GM21390 (cell line): ENCODE results near the gene HEATR9.

Source experiments
- ATAC-seq: cut with Tn5 transposase; IDR thresholded peaks from one replicate; pipeline ENCODE4 v1.9.1; 2021; ENCODE audit not compliant: unreplicated experiment

Gene HEATR9

DNA sequence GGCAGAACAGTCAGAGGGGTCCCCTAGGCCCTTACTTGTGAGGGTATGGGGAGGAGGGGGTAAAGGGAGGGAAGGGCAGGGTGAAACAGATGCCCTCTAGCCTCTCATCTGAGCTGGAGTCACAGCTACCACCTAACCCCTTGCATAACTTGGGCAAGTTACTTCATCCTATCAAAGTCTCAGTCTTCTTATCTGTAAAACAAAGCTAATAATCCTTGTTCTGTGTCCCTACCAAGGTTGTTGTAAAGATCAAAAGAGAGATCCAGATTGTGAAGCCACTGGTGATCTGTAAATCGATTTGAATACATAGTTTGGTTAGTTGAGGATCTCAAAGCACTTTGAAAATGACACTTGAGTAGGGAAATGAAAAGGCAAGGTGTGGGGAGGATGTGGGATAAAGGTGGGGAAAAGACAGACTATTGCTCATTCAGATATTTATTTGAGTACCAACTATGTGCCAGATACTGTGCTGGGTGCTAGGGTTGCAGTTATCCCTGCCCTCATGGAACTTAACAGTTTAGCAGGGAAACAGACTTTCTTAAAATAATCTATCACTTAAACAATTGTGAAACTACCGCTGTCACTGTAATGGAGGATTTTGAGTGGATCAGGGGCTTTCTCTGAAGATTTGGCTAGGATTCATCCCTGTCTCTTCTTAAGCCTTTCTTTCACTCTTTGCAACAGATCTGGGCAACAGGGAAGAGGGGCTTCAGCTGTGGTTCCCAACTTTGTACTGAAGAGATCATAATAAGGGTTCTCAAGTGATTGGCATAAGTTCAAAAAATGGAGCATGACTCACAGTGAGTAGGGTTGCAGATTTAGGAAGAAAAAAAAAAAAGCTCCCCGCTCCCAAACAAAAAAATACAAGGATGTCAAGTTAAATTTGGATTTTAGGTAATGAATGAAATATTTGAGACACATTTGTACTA lies 3.0 kb downstream of the HEATR9 start:
- ATAC-seq: no peak

DNA sequence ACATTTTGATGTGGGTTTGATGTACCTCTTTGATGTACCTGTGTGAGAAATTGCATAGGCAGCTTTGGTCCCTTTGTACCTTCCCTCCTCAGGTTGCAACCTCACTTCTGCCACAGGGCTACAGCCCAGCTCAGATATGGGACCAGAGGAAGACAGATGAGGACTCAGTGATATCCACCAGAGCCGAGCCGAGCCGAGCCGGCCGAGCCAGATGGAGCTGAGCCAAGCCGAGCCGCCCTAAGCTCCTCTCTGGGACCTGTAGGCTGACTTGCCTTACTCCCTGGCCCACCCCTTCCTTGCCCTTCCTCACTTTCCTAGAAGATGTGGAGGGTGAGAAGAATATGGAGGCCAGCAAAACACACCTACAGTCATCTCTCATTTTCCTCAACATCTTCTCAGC lies 3.8 kb downstream of the HEATR9 start:
- ATAC-seq: no peak

DNA sequence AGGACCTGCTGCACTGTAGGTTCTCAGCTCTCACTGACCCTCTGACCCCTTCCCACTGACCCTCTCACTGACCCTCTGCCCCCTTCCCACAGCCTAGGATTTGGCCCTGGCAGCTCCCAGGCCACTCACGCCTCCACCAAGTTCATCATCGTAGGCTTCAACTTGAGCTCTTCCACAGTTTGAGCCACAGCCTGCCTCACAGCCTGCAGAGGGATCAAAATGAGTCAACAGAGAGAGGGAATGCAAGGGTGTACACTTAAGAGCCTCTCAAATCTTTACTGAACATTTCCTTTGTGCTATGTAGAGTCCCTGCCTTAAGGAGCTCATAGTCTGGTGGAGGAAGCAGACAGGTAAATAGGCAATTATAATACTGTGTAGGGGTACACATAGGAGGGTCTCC lies 12.1 kb downstream of the HEATR9 start:
- no peak for ATAC-seq

DNA sequence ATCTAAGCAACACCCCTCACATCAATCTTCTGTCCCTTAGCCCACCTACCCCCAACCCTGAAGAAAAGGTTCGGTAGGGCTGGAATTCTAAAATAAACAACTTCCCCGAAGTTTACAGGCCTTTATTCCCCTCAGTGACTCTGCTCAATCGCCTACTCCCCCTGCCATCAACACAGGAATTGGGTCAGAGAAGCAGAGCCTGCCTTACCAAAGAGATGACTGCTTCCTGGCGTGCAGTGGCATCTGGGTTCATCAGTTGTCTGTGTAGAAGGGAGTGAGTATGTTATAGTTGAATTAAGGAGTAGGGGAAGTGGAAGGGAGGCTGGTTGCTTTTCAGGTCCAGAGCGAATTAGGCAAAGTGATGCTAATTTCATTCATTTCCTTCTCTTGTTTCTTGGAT lies 12.7 kb downstream of the HEATR9 start:
- ATAC-seq: no peak

DNA sequence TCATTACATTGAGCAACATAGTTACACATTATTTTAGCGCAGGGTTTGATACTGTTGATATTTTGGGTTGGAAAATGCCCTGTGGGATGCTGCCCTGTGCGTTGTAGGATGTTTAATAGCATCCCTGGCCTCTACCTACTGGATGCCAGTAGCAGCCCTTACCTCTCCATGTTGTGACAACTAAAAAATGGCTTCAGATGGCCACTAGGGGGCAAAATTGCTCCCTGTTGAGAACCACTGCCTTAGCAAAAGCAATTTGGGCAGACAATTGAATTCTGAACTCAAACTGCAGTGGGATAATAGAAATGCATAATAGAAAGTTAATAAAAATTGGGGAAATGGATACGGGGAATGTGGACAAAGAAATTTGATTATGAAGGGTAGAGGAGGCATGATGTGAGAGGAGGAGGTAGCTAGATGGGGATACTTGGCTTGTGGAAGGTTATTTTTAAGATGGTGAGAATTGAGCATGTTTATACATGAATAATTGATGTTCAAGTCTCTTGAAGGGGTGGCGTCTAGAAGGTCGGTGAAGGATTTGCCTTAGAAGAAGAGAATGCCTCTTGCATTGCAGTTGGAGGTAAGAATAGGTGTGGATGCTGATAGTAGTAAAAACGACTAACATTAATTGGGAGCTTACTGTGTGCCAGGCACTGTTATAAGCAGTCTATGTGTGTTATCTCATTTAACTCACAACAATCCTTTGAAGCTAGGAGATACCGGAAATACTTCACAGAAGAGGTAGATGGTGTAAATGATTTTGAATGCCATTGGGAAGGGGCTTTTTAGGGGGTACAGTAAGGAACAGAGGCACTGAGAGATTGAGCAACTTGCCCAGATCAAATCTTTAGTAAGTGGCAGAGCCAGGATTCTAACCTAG lies 19.0 kb downstream of the HEATR9 start:
- ATAC-seq: no peak

DNA sequence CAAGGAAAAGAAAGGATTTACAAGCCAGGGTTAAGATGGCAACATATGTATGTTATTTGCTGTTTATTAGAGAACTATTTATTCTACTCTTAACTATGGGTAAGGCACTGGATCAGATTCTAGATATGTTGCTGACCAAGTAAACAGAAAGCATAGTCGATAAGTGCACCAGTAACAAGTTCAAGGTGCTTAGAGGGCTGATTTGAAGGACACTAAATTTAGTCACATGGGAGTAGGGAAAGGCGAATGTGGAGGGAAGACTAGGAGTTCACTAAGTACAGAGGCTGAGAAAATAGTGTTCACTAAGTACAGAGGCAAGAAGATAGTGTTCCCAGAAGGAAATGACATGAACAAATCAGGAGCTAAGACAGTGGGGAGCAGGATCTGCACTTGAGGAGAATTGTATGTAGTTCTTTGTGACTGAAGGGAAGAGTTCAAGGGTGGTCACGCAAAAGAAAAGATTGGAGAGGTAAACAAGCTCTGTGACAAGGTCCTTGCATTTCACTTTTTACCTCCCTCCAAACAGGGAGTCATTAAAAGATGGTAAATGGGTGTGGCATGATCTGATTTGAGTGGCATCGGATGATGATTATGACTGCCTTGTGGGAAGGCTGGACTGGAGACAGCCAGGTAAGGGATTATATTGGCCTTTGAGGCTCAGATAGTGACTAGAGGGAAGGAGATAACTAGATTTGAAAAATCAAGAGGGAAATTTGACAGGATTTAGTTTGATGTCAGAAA lies 20.9 kb downstream of the HEATR9 start:
- no peak for ATAC-seq

DNA sequence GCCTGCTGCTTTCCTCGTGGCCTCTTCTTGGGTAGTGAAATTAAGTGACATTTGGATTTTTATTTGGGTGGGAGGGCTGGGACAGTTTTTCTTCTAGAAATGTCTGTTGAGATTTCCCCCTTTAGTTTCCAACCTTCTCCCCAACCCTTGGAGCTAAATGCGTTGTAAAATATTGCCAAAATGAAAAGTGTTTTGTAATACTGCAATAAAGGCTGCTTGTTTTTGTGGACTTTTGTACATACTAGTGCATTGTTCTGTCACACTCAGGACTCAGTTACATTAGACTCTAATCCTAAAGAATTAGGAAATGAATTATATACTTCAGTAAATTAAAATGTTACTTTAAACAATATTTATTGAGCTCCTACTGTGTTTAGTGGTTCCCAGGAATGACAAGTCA lies 21.7 kb downstream of the HEATR9 start:
- no peak for ATAC-seq

DNA sequence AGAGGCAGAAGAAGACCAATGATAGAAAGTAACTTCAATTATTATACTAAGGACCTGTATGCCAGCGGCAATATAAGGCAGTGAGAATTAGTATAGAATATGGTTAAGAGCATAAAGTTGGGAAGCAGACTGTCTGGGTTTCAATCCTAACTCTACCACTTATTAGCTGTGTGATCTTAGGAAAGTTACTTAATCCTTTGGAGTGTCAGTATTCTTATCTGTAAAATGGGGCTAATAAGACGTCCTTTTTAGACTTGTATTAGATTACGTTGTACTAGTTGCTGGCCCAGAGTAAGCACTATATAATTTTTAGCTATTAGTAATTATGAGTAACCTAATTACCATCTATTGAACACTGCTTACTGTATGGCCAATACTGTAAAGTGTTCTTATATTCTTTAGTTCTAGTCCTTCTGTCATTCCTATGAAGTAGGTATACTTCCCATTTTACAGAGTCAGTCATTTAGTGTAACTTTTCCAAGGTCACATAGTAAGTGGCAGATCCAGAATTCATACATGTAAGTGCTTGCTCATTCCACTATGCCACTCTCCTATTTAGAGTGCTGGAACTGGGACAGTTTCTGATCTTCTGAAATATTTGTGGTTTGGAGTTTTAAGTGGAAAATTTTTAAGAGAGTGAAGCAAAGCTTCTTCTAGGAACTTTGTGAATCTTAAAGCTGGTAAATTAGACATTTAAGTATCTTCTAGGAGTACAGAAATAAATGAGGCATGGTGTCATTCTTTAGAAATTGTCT lies 22.5 kb downstream of the HEATR9 start:
- no peak for ATAC-seq

DNA sequence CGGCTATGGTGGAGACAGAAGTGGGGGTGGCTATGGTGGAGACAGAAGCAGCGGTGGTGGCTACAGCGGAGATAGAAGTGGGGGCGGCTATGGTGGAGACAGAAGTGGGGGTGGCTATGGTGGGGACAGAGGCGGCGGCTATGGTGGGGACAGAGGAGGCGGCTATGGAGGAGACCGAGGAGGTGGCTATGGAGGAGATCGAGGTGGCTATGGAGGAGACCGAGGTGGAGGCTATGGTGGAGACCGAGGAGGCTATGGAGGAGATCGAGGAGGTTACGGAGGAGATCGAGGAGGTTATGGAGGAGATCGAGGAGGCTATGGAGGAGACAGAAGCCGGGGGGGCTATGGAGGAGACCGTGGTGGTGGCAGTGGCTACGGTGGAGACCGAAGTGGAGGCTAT lies 24.1 kb downstream of the HEATR9 start:
- no peak for ATAC-seq

DNA sequence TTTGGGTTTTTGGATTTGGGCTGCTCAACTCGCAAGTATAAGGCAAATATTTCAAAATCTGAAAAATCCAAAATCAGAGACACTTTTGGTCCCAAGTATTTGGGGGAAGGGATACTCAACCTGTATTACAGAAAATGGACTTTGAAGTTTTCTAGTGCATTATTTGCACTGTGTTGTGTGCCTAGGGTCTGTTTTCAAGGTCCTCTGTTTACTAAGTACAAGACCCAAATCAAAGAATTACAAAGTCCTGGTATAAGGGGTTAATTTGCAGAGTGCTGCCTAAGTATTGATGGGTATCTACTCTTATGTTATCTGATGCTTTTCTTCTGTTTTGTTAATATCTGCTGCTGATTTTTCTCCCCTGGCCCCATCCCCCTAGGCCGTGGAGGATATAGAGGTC lies 25.0 kb downstream of the HEATR9 start:
- ATAC-seq: no peak

DNA sequence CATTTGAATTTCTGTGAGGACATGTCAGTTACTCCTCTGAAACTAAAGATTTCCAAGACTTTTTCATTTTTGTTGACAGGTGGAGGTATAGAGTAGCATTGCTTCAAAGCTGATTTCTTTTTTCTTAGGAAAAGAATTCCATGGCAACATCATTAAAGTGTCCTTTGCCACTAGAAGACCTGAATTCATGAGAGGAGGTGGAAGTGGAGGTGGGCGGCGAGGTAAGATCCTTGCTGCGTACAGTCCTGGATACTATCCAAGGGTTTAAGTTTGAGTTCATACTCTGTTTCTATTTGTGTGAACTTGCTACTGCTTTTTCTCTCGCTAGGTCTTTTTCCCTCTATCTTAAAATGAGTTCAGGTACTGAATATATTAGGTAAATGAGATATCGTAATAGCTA lies 26.5 kb downstream of the HEATR9 start:
- ATAC-seq: no peak

DNA sequence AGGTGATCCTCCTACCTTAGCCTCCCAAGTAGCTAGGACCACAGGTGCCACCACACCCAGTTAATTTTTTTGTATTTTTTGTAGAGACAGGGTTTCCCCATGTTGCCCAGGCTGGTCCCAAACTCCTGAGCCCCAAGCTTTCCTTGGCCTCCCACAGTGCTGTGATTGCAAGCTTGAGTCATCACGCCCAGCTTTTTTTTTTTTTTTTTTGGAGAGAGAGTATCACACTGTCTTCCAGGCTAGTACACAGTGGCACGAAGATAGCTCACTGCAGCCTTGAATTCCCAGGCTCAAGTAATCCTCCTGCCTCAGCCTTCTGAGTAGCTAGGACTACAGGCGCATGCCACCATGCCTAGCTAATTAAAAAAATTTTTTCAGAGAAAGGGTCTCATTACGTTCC lies 27.2 kb downstream of the HEATR9 start:
- ATAC-seq: no peak

DNA sequence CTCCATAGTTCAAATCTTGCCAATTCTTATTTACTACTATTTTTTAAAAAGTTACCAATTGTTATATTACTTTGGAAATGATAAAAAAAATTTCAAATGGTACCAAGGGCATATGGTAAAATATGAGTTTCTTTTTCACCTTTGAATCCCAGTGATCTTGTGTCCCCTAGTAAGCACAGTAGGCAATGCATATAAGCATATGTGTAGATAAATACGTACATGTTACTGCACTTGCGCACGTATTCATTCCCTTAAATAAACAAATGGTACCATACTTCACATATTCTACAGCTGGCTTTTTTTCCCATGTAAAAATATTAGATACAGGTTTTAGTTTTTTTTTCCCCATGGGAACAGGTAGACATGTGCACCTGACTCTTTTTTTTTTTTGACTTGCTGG lies 27.6 kb downstream of the HEATR9 start:
- no peak for ATAC-seq

DNA sequence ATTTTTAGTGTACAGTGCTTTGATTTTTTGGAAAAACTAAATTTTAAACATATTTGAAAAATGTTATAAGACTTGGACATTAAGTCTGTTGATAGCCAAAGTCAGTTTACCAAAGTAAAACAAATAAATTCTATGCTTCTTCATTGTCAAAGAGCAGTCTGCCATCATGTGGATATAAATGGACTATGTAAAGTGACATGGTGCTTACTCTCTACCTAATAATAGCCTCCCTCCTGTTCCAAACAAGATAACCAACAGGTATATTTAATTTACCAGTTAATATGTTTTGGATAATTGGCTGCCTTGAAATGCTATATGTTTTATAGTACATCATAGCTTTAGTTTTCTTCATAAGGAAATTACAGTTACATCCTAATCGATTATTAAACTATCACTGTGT lies 43.5 kb downstream of the HEATR9 start:
- ATAC-seq: no peak

DNA sequence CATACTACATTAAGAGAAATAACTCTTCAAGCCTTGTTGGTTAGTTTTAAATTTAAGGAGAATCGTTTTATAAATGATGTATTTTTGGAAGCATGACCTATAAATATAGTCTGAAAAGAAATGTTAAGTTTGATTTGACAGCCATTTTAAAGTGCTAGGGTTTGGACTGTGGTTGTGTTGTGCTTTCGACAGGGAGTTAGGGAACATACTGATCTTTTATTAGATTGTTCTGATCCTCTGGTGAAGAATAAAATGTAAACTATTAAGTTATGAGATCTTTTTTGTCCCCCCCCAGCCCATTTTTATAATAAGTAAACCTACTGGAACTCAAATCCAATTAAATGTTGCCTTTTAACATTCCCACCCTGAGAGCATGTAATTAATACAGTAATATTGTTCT lies 47.4 kb downstream of the HEATR9 start:
- no peak for ATAC-seq

DNA sequence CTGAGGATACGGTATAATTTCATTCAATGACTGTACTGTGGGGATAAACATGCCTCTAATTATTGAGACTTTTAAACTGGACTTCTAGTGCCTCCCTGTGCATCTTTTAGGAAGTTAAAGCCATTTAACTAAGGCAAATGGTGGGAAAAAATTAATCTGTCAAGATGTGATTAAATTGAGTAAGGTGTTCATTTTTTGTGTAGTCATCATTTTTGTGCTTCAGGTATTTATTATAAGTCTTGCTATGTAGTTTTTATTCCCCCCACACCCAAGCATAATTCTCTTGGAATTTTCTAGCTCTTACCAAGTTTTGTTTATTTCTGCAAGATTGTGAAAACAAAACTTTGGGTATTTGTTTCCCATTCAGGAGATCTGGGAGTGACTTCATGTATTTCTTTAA lies 49.2 kb downstream of the HEATR9 start:
- no peak for ATAC-seq

DNA sequence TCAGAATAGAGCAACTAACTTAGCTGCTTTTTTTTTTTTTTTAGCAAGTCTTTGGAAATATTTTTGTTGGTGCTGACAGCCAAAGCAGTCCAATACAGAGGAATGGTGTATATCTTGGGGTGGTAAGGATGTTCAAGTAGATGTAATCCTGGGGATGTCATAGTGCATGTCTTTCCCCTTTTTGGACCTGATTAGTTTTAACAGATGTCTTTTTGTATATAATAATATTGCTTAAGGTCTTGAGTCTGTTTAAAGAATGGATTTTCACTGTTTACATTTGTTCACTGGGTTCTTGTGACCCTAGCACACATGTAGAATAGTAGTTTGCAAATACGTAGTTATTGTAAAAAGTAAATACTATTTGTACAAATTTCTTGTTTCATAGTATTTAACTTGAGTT lies 51.5 kb downstream of the HEATR9 start:
- ATAC-seq: no peak

DNA sequence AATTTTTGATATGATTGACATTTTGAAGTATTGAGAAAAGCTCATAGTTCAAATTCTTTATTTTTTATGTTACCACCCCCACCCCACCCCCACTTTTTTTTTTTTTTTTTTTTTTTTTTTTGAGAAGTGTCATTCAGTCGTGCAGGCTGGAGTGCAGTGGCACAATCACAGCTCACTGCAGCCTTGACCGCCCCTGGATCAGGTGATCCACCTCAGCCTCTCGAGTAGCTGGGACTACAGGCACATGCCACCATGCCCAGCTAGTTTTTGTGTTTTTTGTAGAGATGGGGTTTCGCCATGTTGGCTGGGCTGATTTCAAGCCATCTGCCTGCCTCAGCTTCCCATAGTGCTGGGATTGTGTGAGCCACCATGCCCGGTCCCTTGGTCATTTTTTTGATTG lies 52.0 kb downstream of the HEATR9 start:
- ATAC-seq: no peak

DNA sequence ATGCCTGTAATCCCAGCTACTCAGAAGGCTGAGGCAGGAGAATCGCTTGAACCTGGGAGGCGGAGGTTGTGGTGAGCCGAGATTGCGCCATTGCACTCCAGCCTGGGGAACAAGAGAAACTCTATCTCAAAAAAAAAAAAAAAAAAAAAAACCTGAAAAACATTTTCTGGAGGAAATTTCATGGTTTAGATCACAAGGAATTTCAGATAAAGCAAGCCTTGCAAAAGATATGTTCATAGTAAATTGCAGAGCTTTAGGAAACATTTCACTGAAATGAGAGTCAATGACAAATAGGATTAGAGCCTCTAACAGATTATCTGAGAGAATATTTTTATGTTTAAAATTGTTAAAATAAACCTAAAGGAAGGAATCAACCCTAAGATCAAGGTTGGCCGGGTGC lies 56.2 kb downstream of the HEATR9 start:
- no peak for ATAC-seq

DNA sequence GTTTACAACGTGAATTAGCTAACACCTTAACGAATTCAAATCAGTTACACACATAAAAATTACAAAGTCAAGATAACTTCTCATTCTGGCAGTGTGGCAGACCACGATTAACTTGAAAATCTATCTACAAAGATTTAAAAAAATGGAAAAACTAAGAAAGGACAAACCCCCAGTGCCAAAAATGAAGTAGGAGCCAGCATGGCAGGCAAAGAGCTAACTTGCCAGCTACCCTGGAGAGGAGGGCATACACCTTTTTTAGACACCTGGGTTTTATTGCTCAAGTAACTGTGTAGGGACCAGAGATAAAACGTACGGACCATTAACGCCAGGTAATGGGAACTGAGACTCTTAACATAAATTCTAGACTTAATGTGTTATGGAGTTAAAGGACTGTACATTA lies 56.9 kb downstream of the HEATR9 start:
- ATAC-seq: no peak
